Adrenal gland (tissue), 12 donors: ENCODE measurements around the gene PPP2R2C. TPM values are rescaled to one million over a fixed set of nuclear protein-coding genes. Genes with fewer than 3 reads are reported as not detected.

Experiments used
- DNase-seq, 7 donors: peaks; one replicate each; pipeline ENCODE4 v3.0.0-alpha.2; 2019 to 2020
- H3K27ac ChIP-seq, 5 donors: fragments of 200-600 bp; sonication (generic) in 4 of 5; 1 replicate in 3 of 5; 2 replicates in 2 of 5; pipeline versions ENCODE4 v1.5.1 to v1.8.0; 2016 to 2020; ENCODE audit warnings: mild to moderate bottlenecking in 1 of 5
- H3K27me3 ChIP-seq: fragments of 200-600 bp; 2 replicates; pipeline ENCODE4 v1.8.0; 2021
- H3K36me3 ChIP-seq, 2 donors: fragments of 200-600 bp; replicated peaks in 1 of 2; 1 replicate in 1 of 2; 2 replicates in 1 of 2; pipeline versions ENCODE4 v1.5.1 to v1.8.0; 2018 to 2022
- H3K4me1 ChIP-seq, 2 donors: fragments of 200-600 bp; replicated peaks in 1 of 2; 1 replicate in 1 of 2; 2 replicates in 1 of 2; pipeline versions ENCODE4 v1.5.1 to v1.8.0; 2018 to 2021
- H3K4me3 ChIP-seq, 4 donors: fragments of 200-600 bp; sonication (generic) in 3 of 4; one replicate each; pipeline ENCODE4 v1.5.1; 2016 to 2018
- H3K9me3 ChIP-seq, 3 donors: fragments of 200-600 bp; sonication (generic) in 1 of 3; replicated peaks in 1 of 3; 1 replicate in 2 of 3; 2 replicates in 1 of 3; pipeline versions ENCODE4 v1.5.1 to v1.8.0; 2016 to 2021
- POLR2A ChIP-seq, 2 donors: fragments of 450-650 bp; IDR thresholded peaks; one replicate each; pipeline ENCODE4 v1.6.1; 2017; ENCODE audit warnings: antibody characterized with exemption in 2 of 2, mild to moderate bottlenecking in 2 of 2, moderate library complexity in 1 of 2
- WGBS, 4 donors: extraction: QIAGEN DNeasy Blood & Tissue Kit in 2 of 4; methylation state at CpG; one replicate each; pipeline versions ENCODE4 v1.1.5 to v1.1.7; 2013 to 2017; 5-methylcytosine and 5-hydroxymethylcytosine counted together
- intact Hi-C, 2 donors: fragments of 100-400 bp; cut with DNase I; formaldehyde crosslinking; loops; one replicate each; pipeline versions ENCODE4 v1.14.1 to v1.15.0; 2022 to 2023
- polyA plus RNA-seq, 3 donors: library from polyadenylated mRNA; stranded (reverse); fragments of 200-250 nt in 2 of 3; fragments of 350-450 nt in 1 of 3; fragmentation: Illumina TruSeq in 1 of 3; extraction: RNeasy Lipid Tissue Mini Kit (QIAGEN cat#74804) in 1 of 3; gene quantifications; one replicate each; pipeline ENCODE4 v1.2.3, GENCODE V29; 2013 to 2014
- total RNA-seq, 9 donors: library from RNA; depleted of rRNA in 4 of 9; stranded (reverse); fragments of >200 nt in 4 of 9; fragments of 120-200 nt in 1 of 9; fragmentation: NEBNext Ultra II Directional in 1 of 9; extraction: Animal tissue kit (Norgen Biotek cat#: 25700) in 1 of 9; gene quantifications; one replicate each; pipeline versions ENCODE4 v1.1.0 to v1.2.4, GENCODE V29; 2013 to 2023
- TF ChIP-seq, protein P1 (sequence below), 6 experiments: fragments of 450-650 bp in 4 of 6; fragments of 200-600 bp in 2 of 6; sonication (generic) in 1 of 6; IDR thresholded peaks; 1 replicate in 5 of 6; 2 replicates in 1 of 6; pipeline versions ENCODE4 v1.5.1 to v1.8.0; 2016 to 2021; ENCODE audit warnings: antibody characterized with exemption in 6 of 6, mild to moderate bottlenecking in 2 of 6, moderate library complexity in 1 of 6
- donor health status: healthy with polysubstance abuse.
- donor health status: Bipolar disorder and iron deficiency.
- donor health status: DM: yes; HTN: yes; CAD: no.
- donor health status: DM: no; HTN: no; CAD: no.
- donor health status: DM: no; HTN: no; CAD: no.
- donor health status: DM: yes; HTN: yes; CAD: no.

The PPP2R2C gene
- total and polyA plus RNA-seq, 12 donors: 0.17 to 7.2 (median 2.0) TPM; not detected in 3

DNA sequence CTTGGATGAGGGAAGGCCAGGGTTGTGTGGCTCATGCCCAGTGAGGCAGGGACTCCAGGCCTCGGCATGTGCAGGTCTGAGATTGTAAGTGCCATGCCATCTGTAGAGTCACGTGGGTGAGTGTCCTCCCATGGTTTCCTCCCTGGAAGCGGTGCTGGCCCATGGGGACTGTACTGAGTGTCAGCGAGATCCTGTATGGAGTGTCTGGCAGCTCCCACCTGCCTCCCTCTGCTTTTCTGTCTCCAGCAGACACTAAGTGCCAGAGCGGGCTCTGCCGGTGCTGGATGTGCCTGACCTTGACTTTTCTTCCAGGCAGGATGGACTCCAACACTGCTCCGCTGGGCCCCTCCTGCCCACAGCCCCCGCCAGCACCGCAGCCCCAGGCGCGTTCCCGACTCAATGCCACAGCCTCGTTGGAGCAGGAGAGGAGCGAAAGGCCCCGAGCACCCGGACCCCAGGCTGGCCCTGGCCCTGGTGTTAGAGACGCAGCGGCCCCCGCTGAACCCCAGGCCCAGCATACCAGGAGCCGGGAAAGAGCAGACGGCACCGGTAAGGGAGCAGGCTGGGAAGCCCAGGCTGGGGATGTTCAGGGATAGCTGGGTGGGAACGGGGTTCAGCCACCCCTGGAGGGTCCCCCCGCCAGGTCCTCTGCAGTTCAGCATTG lies 195.1 kb downstream of the PPP2R2C start:
- Histone ChIP-seq H3K4me1 (peaks cover 25 to 79% of the 10 kb centered on the region in 2 donors), H3K27ac (peak overlapping the region in 2 of 5 donors; percentile 65 to 67), H3K4me3 (no peak overlapping the region), H3K9me3 (no peaks in the 10 kb centered on the region), H3K27me3 (no peaks in the 10 kb centered on the region), H3K36me3 (peaks cover 0 to 3% of the 10 kb centered on the region in 2 donors)
- peak; percentile 40 to 85 (median 50) for DNase-seq
- WGBS, 4 donors: 47 to 59% (median 51%) methylated on average over 8 to 24 of the region's 24 CpGs
- TF ChIP-seq, protein P1, sequence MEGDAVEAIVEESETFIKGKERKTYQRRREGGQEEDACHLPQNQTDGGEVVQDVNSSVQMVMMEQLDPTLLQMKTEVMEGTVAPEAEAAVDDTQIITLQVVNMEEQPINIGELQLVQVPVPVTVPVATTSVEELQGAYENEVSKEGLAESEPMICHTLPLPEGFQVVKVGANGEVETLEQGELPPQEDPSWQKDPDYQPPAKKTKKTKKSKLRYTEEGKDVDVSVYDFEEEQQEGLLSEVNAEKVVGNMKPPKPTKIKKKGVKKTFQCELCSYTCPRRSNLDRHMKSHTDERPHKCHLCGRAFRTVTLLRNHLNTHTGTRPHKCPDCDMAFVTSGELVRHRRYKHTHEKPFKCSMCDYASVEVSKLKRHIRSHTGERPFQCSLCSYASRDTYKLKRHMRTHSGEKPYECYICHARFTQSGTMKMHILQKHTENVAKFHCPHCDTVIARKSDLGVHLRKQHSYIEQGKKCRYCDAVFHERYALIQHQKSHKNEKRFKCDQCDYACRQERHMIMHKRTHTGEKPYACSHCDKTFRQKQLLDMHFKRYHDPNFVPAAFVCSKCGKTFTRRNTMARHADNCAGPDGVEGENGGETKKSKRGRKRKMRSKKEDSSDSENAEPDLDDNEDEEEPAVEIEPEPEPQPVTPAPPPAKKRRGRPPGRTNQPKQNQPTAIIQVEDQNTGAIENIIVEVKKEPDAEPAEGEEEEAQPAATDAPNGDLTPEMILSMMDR (IDR thresholded peaks at IDR 0.05): no peak
- no peak for TF ChIP-seq POLR2A (IDR thresholded peaks at IDR 0.05)
- intact Hi-C loops: no loop called here

DNA sequence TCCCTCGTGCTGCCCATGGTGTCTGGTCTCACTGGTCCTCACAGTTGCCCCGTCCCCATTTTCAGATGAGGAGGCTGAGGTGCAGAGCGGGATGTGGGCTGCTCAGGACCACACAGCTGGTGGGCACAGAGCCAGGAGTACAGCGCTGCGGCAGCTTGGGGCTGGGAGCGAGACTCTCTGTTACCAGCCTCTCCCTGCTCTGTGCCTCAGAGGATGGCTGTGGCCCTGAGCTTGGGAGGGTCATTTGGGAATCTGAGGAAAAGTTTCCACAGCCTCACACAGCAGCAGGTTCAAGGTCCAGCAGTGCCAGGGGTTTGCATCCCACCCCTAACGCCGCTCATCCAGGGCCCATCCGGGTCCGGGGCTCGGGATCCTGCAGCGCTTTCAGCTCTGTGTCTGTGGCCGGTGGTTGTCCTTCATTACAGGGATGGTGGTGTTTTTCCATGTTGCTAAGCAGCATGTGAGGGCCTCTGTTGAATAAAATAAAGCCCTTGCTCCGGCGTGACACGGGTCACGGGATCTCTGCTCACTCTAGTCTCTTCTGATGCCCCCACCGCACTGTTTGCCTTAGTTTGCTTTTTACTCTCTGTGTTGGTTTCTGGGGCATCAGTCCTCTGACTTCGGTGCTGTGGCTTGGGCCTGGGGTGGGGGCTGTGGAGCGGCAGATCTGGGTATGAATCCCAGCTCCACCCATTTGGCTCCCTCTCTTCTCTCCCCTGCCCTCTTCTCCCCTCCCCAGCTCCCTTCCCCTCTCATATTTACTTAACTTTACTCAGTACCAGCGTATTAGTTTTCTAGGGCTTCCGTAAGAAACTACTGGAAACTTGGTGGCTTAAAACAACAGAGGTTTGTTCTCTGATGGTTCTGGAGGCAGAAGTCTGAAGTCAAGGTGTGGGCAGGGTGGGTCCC lies 196.3 kb downstream of the PPP2R2C start:
- Histone ChIP-seq H3K4me3 (no peak overlapping the region), H3K4me1 (peaks cover 25 to 79% of the 10 kb centered on the region in 2 donors), H3K27ac (peak overlapping the region in 2 of 5 donors; percentile 65 to 67), H3K36me3 (peaks cover 0 to 3% of the 10 kb centered on the region in 2 donors), H3K27me3 (no peaks in the 10 kb centered on the region), H3K9me3 (no peaks in the 10 kb centered on the region)
- DNase-seq: peak in 1 of 7 donors; percentile 72
- WGBS, 4 donors: 66 to 72% (median 71%) methylated on average over 16 to 22 of the region's 22 CpGs
- TF ChIP-seq POLR2A (IDR thresholded peaks at IDR 0.05): no peak
- TF ChIP-seq, protein P1 (IDR thresholded peaks at IDR 0.05): no peak
- intact Hi-C loops: no loop called here

DNA sequence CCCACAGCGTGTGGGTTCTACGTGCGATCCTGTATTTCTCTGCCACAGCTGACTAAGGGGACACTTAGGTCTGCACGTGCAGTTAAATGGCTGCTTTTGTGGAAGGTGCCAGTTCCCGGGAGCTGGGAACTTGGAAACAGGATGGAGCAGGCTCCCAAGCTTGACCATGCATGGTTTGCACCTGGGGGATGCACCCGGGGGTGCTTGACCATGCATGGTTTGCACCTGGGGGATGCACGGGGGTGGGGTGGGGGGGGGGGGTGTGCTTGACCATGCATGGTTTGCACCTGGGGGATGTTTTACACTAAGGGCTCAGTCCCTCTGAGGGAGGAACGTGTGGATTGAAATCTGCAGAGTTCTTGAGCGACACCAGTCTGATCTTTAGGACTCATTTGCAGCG lies 197.1 kb downstream of the PPP2R2C start:
- intact Hi-C loops: no loop called here
- H3K27me3 ChIP-seq: no peaks in the 10 kb centered on the region
- no peaks in the 10 kb centered on the region for H3K9me3 ChIP-seq
- TF ChIP-seq, protein P1 (IDR thresholded peaks at IDR 0.05): no peak
- TF ChIP-seq POLR2A (IDR thresholded peaks at IDR 0.05): no peak
- WGBS, 4 donors: 82 to 94% (median 87%) methylated on average over 8 to 10 of the region's 10 CpGs
- H3K4me1 ChIP-seq: peaks cover 29 to 85% of the 10 kb centered on the region in 2 donors
- DNase-seq: no peak
- H3K27ac ChIP-seq: peak overlapping the region in 1 of 5 donors; percentile 65
- H3K36me3 ChIP-seq: peaks cover 0 to 3% of the 10 kb centered on the region in 2 donors
- H3K4me3 ChIP-seq: no peak overlapping the region

DNA sequence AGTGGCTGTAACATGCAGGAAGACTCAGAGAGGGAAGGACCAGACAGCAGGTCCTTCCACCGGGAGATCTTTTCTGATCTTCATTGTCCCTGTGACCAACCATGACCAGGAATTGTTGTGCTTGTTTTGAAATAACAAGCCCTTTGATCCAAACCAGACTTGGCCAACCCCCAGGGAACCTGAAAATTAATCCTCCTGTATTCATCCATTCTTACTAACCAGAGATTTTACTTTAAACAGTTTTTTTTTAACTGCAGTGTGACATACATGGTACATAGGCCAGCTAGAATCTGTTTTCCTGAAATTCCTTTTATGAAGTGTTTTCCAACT lies 198.8 kb downstream of the PPP2R2C start:
- no peak for DNase-seq
- Histone ChIP-seq H3K4me1 (peaks cover 29 to 81% of the 10 kb centered on the region in 2 donors), H3K4me3 (no peak overlapping the region), H3K27me3 (no peaks in the 10 kb centered on the region), H3K36me3 (peaks cover 0 to 3% of the 10 kb centered on the region in 2 donors), H3K9me3 (no peaks in the 10 kb centered on the region), H3K27ac (peak overlapping the region in 2 of 5 donors; percentile 78 to 79)
- TF ChIP-seq, protein P1 (IDR thresholded peaks at IDR 0.05): no peak
- TF ChIP-seq POLR2A (IDR thresholded peaks at IDR 0.05): no peak
- intact Hi-C loops: no loop called here
- WGBS, 4 donors: 20 to 60% (median 52%) methylated on average over 1 of the region's 1 CpG; no CpG with 5 or more reads in 1 of the 4 donors
